ENCODE data around the gene CDK2.

- TF ChIP-seq, protein P1, sequence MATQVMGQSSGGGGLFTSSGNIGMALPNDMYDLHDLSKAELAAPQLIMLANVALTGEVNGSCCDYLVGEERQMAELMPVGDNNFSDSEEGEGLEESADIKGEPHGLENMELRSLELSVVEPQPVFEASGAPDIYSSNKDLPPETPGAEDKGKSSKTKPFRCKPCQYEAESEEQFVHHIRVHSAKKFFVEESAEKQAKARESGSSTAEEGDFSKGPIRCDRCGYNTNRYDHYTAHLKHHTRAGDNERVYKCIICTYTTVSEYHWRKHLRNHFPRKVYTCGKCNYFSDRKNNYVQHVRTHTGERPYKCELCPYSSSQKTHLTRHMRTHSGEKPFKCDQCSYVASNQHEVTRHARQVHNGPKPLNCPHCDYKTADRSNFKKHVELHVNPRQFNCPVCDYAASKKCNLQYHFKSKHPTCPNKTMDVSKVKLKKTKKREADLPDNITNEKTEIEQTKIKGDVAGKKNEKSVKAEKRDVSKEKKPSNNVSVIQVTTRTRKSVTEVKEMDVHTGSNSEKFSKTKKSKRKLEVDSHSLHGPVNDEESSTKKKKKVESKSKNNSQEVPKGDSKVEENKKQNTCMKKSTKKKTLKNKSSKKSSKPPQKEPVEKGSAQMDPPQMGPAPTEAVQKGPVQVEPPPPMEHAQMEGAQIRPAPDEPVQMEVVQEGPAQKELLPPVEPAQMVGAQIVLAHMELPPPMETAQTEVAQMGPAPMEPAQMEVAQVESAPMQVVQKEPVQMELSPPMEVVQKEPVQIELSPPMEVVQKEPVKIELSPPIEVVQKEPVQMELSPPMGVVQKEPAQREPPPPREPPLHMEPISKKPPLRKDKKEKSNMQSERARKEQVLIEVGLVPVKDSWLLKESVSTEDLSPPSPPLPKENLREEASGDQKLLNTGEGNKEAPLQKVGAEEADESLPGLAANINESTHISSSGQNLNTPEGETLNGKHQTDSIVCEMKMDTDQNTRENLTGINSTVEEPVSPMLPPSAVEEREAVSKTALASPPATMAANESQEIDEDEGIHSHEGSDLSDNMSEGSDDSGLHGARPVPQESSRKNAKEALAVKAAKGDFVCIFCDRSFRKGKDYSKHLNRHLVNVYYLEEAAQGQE (IDR thresholded peaks at IDR 0.05): no peak
- TF ChIP-seq CEBPB (IDR thresholded peaks at IDR 0.05) (no peak), CTCF (IDR thresholded peaks at IDR 0.05) (no peak), SMC3 (IDR thresholded peaks at IDR 0.05) (no peak), MAZ (IDR thresholded peaks at IDR 0.05; ENCODE audit: borderline replicate concordance, low read depth, low read length) (no peak)
These were observed 7.7 kb downstream of the CDK2 start for GRCh38 chr12:55974308-55974730.

Measured in A549 (cell line).